Right forelimb (tissue), 1 donor: ENCODE measurements around the gene BLM.

Experiments
- DNase-seq: peaks from one replicate; pipeline ENCODE4 v3.0.0-alpha.2; 2018

The BLM gene

GRCh38 chr15:90857337-90857736 lies 140.2 kb downstream of the BLM start:
- DNase-seq = no peak

GRCh38 chr15:90857883-90858443 lies 140.8 kb downstream of the BLM start:
- no peak for DNase-seq

- no peak for DNase-seq
Measured at GRCh38 chr15:90859234-90860131, 142.3 kb downstream of the BLM start.

GRCh38 chr15:90860450-90860849 lies 143.3 kb downstream of the BLM start:
- no peak for DNase-seq

GRCh38 chr15:90860942-90861675 lies 144.0 kb downstream of the BLM start:
- DNase-seq = no peak

- DNase-seq = no peak
Measured at GRCh38 chr15:90862487-90862886, 145.3 kb downstream of the BLM start.

- no peak for DNase-seq
Measured at GRCh38 chr15:90862964-90863778, 146.0 kb downstream of the BLM start.

GRCh38 chr15:90863987-90864386 lies 146.8 kb downstream of the BLM start:
- no peak for DNase-seq

GRCh38 chr15:90864507-90864906 lies 147.4 kb downstream of the BLM start:
- no peak for DNase-seq

GRCh38 chr15:90865702-90866101 lies 148.6 kb downstream of the BLM start:
- no peak for DNase-seq
